H9 (cell line): Measurements from ENCODE around the gene FAR1. TPM values are rescaled to one million over a fixed set of nuclear protein-coding genes. Genes with fewer than 3 reads are reported as not detected.

ENCODE experiments used
- DNase-seq: peaks from one replicate; pipeline ENCODE4 v3.0.0-alpha.2; 2017
- H2AFZ ChIP-seq: one replicate; pipeline ENCODE4 v1.6.1; 2013; ENCODE audit warnings: mild to moderate bottlenecking, low read length, control low read depth, moderate library complexity
- H2AK5ac ChIP-seq: 2 replicates; pipeline ENCODE4 v1.6.1; 2013; ENCODE audit warnings: low read length, control low read depth, mixed read lengths; ENCODE audit not compliant: insufficient read length
- H2BK120ac ChIP-seq: one replicate; pipeline ENCODE4 v1.6.1; 2013; ENCODE audit warnings: low read depth, mild to moderate bottlenecking, low read length, control low read depth, inconsistent platforms; ENCODE audit not compliant: poor library complexity, severe bottlenecking
- H2BK12ac ChIP-seq: 2 replicates; pipeline ENCODE4 v1.6.1; 2013; ENCODE audit warnings: low read length, control low read depth, mixed read lengths, low read depth; ENCODE audit not compliant: insufficient read length
- H2BK15ac ChIP-seq: 2 replicates; pipeline ENCODE4 v1.6.1; 2013; ENCODE audit warnings: low read depth, low read length, control low read depth
- H2BK20ac ChIP-seq: one replicate; pipeline ENCODE4 v1.6.1; 2013; ENCODE audit warnings: low read depth, mild to moderate bottlenecking, low read length, control low read depth, inconsistent platforms; ENCODE audit not compliant: poor library complexity, severe bottlenecking
- H2BK5ac ChIP-seq: 2 replicates; pipeline ENCODE4 v1.6.1; 2013; ENCODE audit warnings: low read length, control low read depth, mixed read lengths; ENCODE audit not compliant: insufficient read length
- H3K14ac ChIP-seq: 2 replicates; pipeline ENCODE4 v1.6.1; 2013; ENCODE audit warnings: low read length, control low read depth; ENCODE audit not compliant: insufficient read depth
- H3K18ac ChIP-seq: 2 replicates; pipeline ENCODE4 v1.6.1; 2013; ENCODE audit warnings: low read depth, mild to moderate bottlenecking, mixed read lengths, low read length, control low read depth; ENCODE audit not compliant: insufficient read length
- H3K23ac ChIP-seq: 2 replicates; pipeline ENCODE4 v1.6.1; 2013; ENCODE audit warnings: low read length, control low read depth, mixed read lengths, low read depth; ENCODE audit not compliant: insufficient read length
- H3K23me2 ChIP-seq: 2 replicates; pipeline ENCODE4 v1.6.1; 2013; ENCODE audit warnings: low read depth, mild to moderate bottlenecking, mixed read lengths, low read length, control low read depth; ENCODE audit not compliant: insufficient read length, poor library complexity, severe bottlenecking
- H3K27ac ChIP-seq: 2 replicates; pipeline ENCODE4 v1.5.1; 2013; ENCODE audit warnings: low read length, control low read depth, mixed read lengths, low read depth; ENCODE audit not compliant: insufficient read length
- H3K27me3 ChIP-seq: 2 replicates; pipeline ENCODE4 v1.6.1; 2013; ENCODE audit warnings: low read length, control low read depth, inconsistent platforms; ENCODE audit not compliant: insufficient read depth
- H3K4ac ChIP-seq: 2 replicates; pipeline ENCODE4 v1.6.1; 2013; ENCODE audit warnings: low read depth, mild to moderate bottlenecking, control low read depth, inconsistent platforms, low read length, moderate library complexity
- H3K4me1 ChIP-seq: 2 replicates; pipeline ENCODE4 v1.6.1; 2013; ENCODE audit warnings: low read length, control low read depth, inconsistent platforms; ENCODE audit not compliant: insufficient read depth
- H3K4me2 ChIP-seq: 2 replicates; pipeline ENCODE4 v1.6.1; 2013; ENCODE audit warnings: low read length, control low read depth, mixed read lengths; ENCODE audit not compliant: insufficient read length, insufficient read depth
- H3K56ac ChIP-seq: 2 replicates; pipeline ENCODE4 v1.6.1; 2013; ENCODE audit warnings: low read depth, mild to moderate bottlenecking, mixed read lengths, low read length, control low read depth; ENCODE audit not compliant: insufficient read length
- H3K79me1 ChIP-seq: 2 replicates; pipeline ENCODE4 v1.6.1; 2013; ENCODE audit warnings: low read depth, mild to moderate bottlenecking, moderate library complexity, low read length, control low read depth, inconsistent platforms; ENCODE audit not compliant: insufficient read depth, poor library complexity, severe bottlenecking
- H3K79me2 ChIP-seq: 2 replicates; pipeline ENCODE4 v1.6.1; 2013; ENCODE audit warnings: low read length, control low read depth, inconsistent platforms; ENCODE audit not compliant: insufficient read depth
- H3K9ac ChIP-seq: 2 replicates; pipeline ENCODE4 v1.6.1; 2013; ENCODE audit warnings: low read length, control low read depth, mixed read lengths; ENCODE audit not compliant: insufficient read length; ENCODE audit errors: extremely low read depth
- H3K9me3 ChIP-seq: one replicate; pipeline ENCODE4 v1.6.1; 2013; ENCODE audit warnings: low read depth, low read length, inconsistent platforms; ENCODE audit not compliant: control insufficient read depth
- H3T11ph ChIP-seq: one replicate; pipeline ENCODE4 v1.6.1; 2013; ENCODE audit warnings: mild to moderate bottlenecking, low read length, control low read depth, inconsistent platforms
- H4K20me1 ChIP-seq: one replicate; pipeline ENCODE4 v1.6.1; 2013; ENCODE audit not compliant: control insufficient read depth, insufficient read length, insufficient read depth
- H4K5ac ChIP-seq: 2 replicates; pipeline ENCODE4 v1.6.1; 2013; ENCODE audit warnings: low read depth, mild to moderate bottlenecking, mixed read lengths, low read length, control low read depth; ENCODE audit not compliant: insufficient read length
- H4K8ac ChIP-seq: replicated peaks from 2 replicates; pipeline ENCODE4 v1.6.1; 2013; ENCODE audit warnings: low read length, control low read depth, mixed read lengths, low read depth; ENCODE audit not compliant: insufficient read length
- H4K91ac ChIP-seq: 2 replicates; pipeline ENCODE4 v1.6.1; 2013; ENCODE audit warnings: low read depth, mild to moderate bottlenecking, moderate library complexity, mixed read lengths, low read length, control low read depth; ENCODE audit not compliant: insufficient read length
- H3K27ac Mint-ChIP-seq, 3 experiments: 2 replicates in 2 of 3; 3 replicates in 1 of 3; pipeline ENCODE4 v1.8.0; 2020 to 2021; ENCODE audit warnings: mixed read lengths in 3 of 3, mild to moderate bottlenecking in 1 of 3, moderate library complexity in 1 of 3
- H3K27me3 Mint-ChIP-seq: 2 replicates; pipeline ENCODE4 v1.8.0; 2021; ENCODE audit warnings: low read depth, mild to moderate bottlenecking, moderate library complexity, mixed read lengths
- H3K36me3 Mint-ChIP-seq, 3 experiments: 2 replicates in 2 of 3; 3 replicates in 1 of 3; pipeline ENCODE4 v1.8.0; 2020 to 2021; ENCODE audit warnings: low read depth in 3 of 3, mixed read lengths in 3 of 3; ENCODE audit not compliant: insufficient read depth in 1 of 3
- H3K4me1 Mint-ChIP-seq, 2 experiments: 2 replicates each; pipeline ENCODE4 v1.8.0; 2020; ENCODE audit warnings: mixed read lengths in 2 of 2
- H3K4me3 Mint-ChIP-seq, 2 experiments: 2 replicates in 1 of 2; 3 replicates in 1 of 2; pipeline ENCODE4 v1.8.0; 2020 to 2021; ENCODE audit warnings: mild to moderate bottlenecking in 2 of 2, mixed read lengths in 2 of 2, moderate library complexity in 1 of 2
- H3K9me3 Mint-ChIP-seq, 2 experiments: 2 replicates in 1 of 2; 3 replicates in 1 of 2; pipeline ENCODE4 v1.8.0; 2020; ENCODE audit warnings: mild to moderate bottlenecking in 2 of 2, mixed read lengths in 2 of 2, moderate library complexity in 1 of 2
- WGBS: extraction: QIAGEN DNeasy Blood & Tissue Kit; methylation state at CpG from one replicate; pipeline ENCODE4 v1.1.7; 2013; ENCODE audit warnings: missing lambda C conversion rate, low lambda C conversion rate, mixed read lengths; ENCODE audit not compliant: insufficient read length; ENCODE audit errors: extremely low coverage; 5-methylcytosine and 5-hydroxymethylcytosine counted together
- total RNA-seq: library from RNA; stranded (reverse); gene quantifications from 2 replicates; pipeline ENCODE4 v1.2.1, GENCODE V29; 2021
- TF ChIP-seq, protein P1 (sequence below): fragments of 200-600 bp; sonication (generic); conservative IDR thresholded peaks from 3 replicates; pipeline ENCODE4 v1.8.0; 2021; ENCODE audit warnings: antibody characterized with exemption, mild to moderate bottlenecking

Gene FAR1
- total RNA-seq, 1 experiment from 2014 or later, result 72.5 TPM

- H2BK15ac ChIP-seq, result no peak overlapping the region
- Mint-ChIP-seq H3K27me3 (no peaks in the 10 kb centered on the region), H3K4me3 (no peak overlapping the region), H3K36me3 (no peaks in the 10 kb centered on the region), H3K4me1 (peaks cover 6 to 7% of the 10 kb centered on the region in 2 experiments; a peak in 3 of 4 replicates), H3K27ac (no peak overlapping the region), H3K9me3 (no peaks in the 10 kb centered on the region)
- no peak overlapping the region for H4K5ac ChIP-seq
- WGBS, result no CpG with 5 or more reads among the region's 2 CpGs
- H2BK5ac ChIP-seq, result peak overlapping the region; percentile 64
- no peaks in the 10 kb centered on the region for H4K20me1 ChIP-seq
- H3K14ac ChIP-seq, result no peak overlapping the region
- no peak overlapping the region for H2AFZ ChIP-seq
- H3K4me2 ChIP-seq, result no peak overlapping the region
- no peak overlapping the region for H3K4ac ChIP-seq
- H3K9ac ChIP-seq, result no peak overlapping the region
- H3K56ac ChIP-seq, result no peak overlapping the region
- no peak overlapping the region for H2BK12ac ChIP-seq
- peaks cover 2% of the 10 kb centered on the region for H3K23me2 ChIP-seq
- H2AK5ac ChIP-seq, result no peak overlapping the region
- no peak overlapping the region for H2BK20ac ChIP-seq
- H3T11ph ChIP-seq, result no peak overlapping the region
- DNase-seq, result no peak
- TF ChIP-seq, protein P1, sequence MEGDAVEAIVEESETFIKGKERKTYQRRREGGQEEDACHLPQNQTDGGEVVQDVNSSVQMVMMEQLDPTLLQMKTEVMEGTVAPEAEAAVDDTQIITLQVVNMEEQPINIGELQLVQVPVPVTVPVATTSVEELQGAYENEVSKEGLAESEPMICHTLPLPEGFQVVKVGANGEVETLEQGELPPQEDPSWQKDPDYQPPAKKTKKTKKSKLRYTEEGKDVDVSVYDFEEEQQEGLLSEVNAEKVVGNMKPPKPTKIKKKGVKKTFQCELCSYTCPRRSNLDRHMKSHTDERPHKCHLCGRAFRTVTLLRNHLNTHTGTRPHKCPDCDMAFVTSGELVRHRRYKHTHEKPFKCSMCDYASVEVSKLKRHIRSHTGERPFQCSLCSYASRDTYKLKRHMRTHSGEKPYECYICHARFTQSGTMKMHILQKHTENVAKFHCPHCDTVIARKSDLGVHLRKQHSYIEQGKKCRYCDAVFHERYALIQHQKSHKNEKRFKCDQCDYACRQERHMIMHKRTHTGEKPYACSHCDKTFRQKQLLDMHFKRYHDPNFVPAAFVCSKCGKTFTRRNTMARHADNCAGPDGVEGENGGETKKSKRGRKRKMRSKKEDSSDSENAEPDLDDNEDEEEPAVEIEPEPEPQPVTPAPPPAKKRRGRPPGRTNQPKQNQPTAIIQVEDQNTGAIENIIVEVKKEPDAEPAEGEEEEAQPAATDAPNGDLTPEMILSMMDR, result no peak
- no peaks in the 10 kb centered on the region for H3K9me3 ChIP-seq
- H3K27ac ChIP-seq, result no peak overlapping the region
- H3K18ac ChIP-seq, result no peak overlapping the region
- H2BK120ac ChIP-seq, result no peak overlapping the region
- H4K91ac ChIP-seq, result no peak overlapping the region
- H4K8ac ChIP-seq, result no peak overlapping the region
- no peaks in the 10 kb centered on the region for H3K79me2 ChIP-seq
- H3K23ac ChIP-seq, result no peak overlapping the region
- H3K4me1 ChIP-seq, result peaks cover 2% of the 10 kb centered on the region; the same call in 1 of the 2 replicates
- H3K79me1 ChIP-seq, result no peaks in the 10 kb centered on the region
- no peaks in the 10 kb centered on the region for H3K27me3 ChIP-seq
Measured at GRCh38 chr11:13761250-13761649, 92.8 kb downstream of the FAR1 start.
